ENCODE data around the gene ING2. TPM values are rescaled to one million over a fixed set of nuclear protein-coding genes. Genes with fewer than 3 reads are reported as not detected.

The ING2 gene
- total RNA-seq, 2 experiments from 2014 or later: 13.2 to 14.4 TPM

DNA sequence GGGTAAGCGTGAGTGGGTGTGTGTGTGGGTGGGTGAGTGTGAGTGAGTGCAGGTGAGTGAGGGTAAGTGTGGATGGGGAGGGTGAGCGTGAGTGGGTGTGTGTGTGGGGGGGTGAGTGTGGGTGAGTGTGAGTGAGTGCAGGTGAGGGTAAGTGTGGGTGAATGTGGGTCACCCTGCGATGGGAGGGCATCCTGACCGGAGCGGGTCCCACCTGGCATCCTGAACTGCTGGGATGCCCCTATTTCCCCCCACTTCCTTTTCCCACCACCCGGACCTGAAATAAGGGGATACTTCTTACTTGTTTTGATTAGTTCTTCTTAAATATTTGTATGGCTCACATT is 49.5 kb downstream of the ING2 start:
- Mint-ChIP-seq H3K27ac (no peak overlapping the region), H3K36me3 (ENCODE audit: low read depth) (no peaks in the 10 kb centered on the region), H3K4me3 (no peak overlapping the region), H3K4me1 (ENCODE audit: low read depth) (no peaks in the 10 kb centered on the region), H3K9me3 (peaks cover 1% of the 10 kb centered on the region), H3K27me3 (ENCODE audit: low read depth) (peaks cover 6% of the 10 kb centered on the region)
- no peak for DNase-seq
- CTCF ChIA-PET: no interaction called here
- intact Hi-C loops (cut with micrococcal nuclease): no loop called here

DNA sequence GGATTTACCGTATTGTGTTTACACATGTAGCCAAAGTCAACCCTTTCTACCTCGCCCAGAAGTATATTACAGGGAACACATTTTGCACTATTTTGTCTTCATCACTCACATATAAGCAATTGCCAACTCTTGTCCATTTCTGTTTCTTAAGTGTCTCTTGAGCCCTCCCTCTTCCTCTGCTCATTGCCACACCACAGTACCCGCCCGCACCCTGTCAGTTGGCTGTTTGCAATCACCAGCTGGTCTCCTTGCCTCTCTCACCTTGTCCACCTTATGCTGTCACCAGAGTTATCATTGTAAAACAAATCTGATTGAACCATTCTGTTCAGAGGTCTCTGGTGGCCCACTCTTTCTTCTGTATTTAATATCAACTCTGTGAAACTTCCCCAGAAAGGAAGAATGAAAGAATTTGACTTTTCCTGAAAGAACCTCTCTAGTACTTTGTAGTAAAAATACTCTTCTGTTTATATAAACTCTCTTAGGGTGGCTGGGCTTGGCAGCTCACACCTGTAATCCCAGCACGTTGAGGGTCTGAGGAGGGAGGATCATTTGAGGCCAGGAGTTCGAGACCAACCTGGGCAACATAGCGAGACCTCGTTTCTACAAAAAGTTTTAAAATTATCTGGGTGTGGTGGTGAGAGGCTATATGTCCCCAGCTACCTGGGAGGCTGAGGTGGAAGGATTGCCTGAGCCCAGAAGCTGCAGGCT is 50.2 kb downstream of the ING2 start:
- no peaks in the 10 kb centered on the region for H3K36me3 Mint-ChIP-seq (ENCODE audit: low read depth)
- intact Hi-C loops (cut with micrococcal nuclease): no loop called here
- H3K9me3 Mint-ChIP-seq: peaks cover 1% of the 10 kb centered on the region
- H3K4me3 Mint-ChIP-seq: no peak overlapping the region
- H3K27ac Mint-ChIP-seq: no peak overlapping the region
- H3K27me3 Mint-ChIP-seq (ENCODE audit: low read depth): peaks cover 6% of the 10 kb centered on the region
- no peaks in the 10 kb centered on the region for H3K4me1 Mint-ChIP-seq (ENCODE audit: low read depth)
- CTCF ChIA-PET: no interaction called here
- DNase-seq: no peak

DNA sequence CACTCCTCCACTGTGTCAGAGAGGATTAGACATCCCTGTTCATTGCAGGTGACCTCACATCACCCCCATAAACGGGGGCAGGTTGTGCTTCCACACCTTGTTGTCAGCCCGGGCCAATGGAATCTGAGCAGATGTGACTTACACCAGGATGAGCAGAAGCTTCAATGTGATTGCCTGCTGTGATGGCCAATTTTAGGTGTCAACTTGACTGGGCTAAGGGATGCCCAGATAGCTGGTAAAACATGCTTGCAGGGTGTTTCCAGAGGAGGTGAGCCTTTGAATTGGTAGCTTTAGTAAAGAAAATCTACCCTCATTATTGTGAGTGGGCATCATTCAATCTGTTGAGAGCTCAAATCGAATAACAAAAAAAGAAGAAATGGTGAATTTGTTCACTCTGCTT is 52.1 kb downstream of the ING2 start:
- H3K27ac Mint-ChIP-seq: no peak overlapping the region
- CTCF ChIA-PET: no interaction called here
- intact Hi-C loops (cut with micrococcal nuclease): no loop called here
- no peaks in the 10 kb centered on the region for H3K4me1 Mint-ChIP-seq (ENCODE audit: low read depth)
- H3K36me3 Mint-ChIP-seq (ENCODE audit: low read depth): no peaks in the 10 kb centered on the region
- H3K4me3 Mint-ChIP-seq: no peak overlapping the region
- no peak for DNase-seq
- peaks cover 1% of the 10 kb centered on the region for H3K9me3 Mint-ChIP-seq
- H3K27me3 Mint-ChIP-seq (ENCODE audit: low read depth): peaks cover 6% of the 10 kb centered on the region

DNA sequence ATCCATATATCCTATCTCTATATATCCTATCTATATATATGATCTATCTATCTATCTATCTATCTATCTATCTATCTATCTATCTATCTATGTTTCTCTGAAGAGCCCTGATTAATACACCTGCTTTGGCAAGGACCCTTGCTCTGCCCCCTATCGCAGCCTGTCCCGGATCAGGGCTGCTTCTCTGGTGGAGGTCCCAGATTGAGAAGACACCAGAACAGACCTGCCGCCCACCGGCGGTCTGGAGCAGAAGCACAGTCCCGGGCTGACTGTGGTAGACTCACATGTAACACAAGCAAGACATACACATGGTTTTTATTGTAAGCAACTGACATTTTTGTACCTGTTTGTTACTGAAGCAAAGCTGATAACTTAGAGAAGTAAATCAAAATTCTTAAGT is 52.8 kb downstream of the ING2 start:
- Mint-ChIP-seq H3K27me3 (ENCODE audit: low read depth) (peaks cover 6% of the 10 kb centered on the region), H3K9me3 (peaks cover 1% of the 10 kb centered on the region), H3K4me3 (no peak overlapping the region), H3K4me1 (ENCODE audit: low read depth) (no peaks in the 10 kb centered on the region), H3K36me3 (ENCODE audit: low read depth) (no peaks in the 10 kb centered on the region), H3K27ac (no peak overlapping the region)
- DNase-seq: no peak
- CTCF ChIA-PET: no interaction called here
- intact Hi-C loops (cut with micrococcal nuclease): no loop called here

DNA sequence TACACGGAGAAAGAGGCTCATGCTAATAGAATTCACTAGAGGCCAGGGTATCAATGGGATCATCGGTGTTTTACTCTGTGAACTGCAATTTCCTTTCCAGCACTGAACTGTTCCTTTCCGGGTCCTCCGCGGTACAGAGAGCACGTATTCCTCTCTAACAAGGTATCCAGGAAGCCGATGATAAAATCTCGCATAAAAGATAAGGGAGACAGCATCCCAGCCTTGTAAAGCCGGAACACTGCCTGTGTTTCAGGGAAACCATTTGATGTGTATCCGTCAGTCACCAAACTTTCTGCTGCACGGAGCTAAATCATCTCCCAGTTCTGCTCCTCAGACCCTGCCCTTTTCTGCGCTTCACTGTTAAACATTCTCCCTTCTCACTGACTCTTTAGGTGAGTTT is 54.0 kb downstream of the ING2 start:
- no peaks in the 10 kb centered on the region for H3K36me3 Mint-ChIP-seq (ENCODE audit: low read depth)
- no peak for DNase-seq
- intact Hi-C loops (cut with micrococcal nuclease): no loop called here
- no peak overlapping the region for H3K27ac Mint-ChIP-seq
- CTCF ChIA-PET: interaction anchor here (0.6 to 0.9 kb wide), 2 partner anchors 11 to 1101 kb away, joined by 3 read pairs; no protein-coding TSS in a partner anchor
- H3K4me3 Mint-ChIP-seq: no peak overlapping the region
- H3K27me3 Mint-ChIP-seq (ENCODE audit: low read depth): peaks cover 6% of the 10 kb centered on the region
- H3K4me1 Mint-ChIP-seq (ENCODE audit: low read depth): peaks cover 4% of the 10 kb centered on the region
- no peaks in the 10 kb centered on the region for H3K9me3 Mint-ChIP-seq

DNA sequence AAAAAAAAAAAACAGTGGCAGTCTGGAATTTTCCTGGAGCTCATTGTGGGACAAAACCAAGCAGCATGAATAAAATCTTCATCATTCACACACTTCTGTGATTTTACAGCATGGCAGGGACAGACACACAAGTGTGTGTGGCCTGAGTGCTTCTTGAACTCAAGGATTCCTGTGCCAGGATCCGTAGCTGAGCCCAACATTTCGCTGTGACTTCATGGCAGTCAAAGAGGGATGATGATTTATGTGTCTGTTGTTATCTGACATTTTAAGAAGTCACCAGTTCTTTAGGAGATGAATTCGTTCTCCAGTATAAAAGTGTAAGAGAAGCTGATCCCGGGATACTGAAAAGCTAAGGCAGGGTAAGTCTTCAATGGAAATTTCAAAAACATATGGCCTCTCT is 57.0 kb downstream of the ING2 start:
- Mint-ChIP-seq H3K9me3 (no peaks in the 10 kb centered on the region), H3K36me3 (ENCODE audit: low read depth) (no peaks in the 10 kb centered on the region), H3K27me3 (ENCODE audit: low read depth) (no peaks in the 10 kb centered on the region), H3K27ac (no peak overlapping the region), H3K4me3 (no peak overlapping the region), H3K4me1 (ENCODE audit: low read depth) (peaks cover 8% of the 10 kb centered on the region)
- CTCF ChIA-PET: no interaction called here
- intact Hi-C loops (cut with micrococcal nuclease): no loop called here
- no peak for DNase-seq

Other genes starting within 250 kb of the ING2 start
- gene CLDN22, start 184.8 kb upstream of the ING2 start, total RNA-seq: not detected
- gene CLDN24, start 182.6 kb upstream of the ING2 start, total RNA-seq: not detected
- 10 to 100 TPM; 26.5 to 26.7 TPM for gene CDKN2AIP, start 60.4 kb upstream of the ING2 start, total RNA-seq
- gene RWDD4, start 154.1 kb downstream of the ING2 start, total RNA-seq: 10 to 100 TPM; 17.8 to 20.8 TPM
- gene TRAPPC11, start 154.2 kb downstream of the ING2 start, total RNA-seq: 10 to 100 TPM; 25.0 to 32.6 TPM

Data from activated naive CD4-positive, alpha-beta T cell treated with anti-CD3 and anti-CD28 coated beads for 36 hours (primary cell).